Dedifferentiated amniotic fluid mesenchymal stem cell (primary cell): ENCODE results near the gene PHACTR1.
A peak's percentile ranks its signal among the peaks of the same experiment; 100 is the strongest.

Experiments used
- DNase-seq: peaks from one replicate; pipeline ENCODE4 v3.0.0-alpha.2; 2016; ENCODE audit errors: extremely low spot score

The PHACTR1 gene

DNA sequence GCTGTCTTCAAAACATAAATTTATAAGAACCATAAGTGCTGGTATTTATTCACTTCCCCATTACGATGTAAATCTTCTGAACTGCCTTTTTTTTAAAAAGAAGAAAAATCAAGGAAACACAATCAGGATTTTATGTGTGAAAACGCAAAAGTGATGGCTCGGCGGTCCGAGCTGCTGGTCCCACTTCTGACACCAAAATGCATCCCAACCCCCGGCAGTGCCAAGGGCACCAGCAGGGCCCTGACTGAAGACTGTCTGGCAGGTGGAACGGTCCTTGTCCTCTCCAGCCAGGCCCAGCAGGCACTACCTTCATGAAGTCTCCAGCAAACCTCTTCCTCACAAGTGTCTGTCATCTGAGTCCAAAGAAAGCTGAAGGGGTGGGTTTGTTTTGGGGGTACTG lies 570.5 kb downstream of the PHACTR1 start:
- DNase-seq, result no peak

DNA sequence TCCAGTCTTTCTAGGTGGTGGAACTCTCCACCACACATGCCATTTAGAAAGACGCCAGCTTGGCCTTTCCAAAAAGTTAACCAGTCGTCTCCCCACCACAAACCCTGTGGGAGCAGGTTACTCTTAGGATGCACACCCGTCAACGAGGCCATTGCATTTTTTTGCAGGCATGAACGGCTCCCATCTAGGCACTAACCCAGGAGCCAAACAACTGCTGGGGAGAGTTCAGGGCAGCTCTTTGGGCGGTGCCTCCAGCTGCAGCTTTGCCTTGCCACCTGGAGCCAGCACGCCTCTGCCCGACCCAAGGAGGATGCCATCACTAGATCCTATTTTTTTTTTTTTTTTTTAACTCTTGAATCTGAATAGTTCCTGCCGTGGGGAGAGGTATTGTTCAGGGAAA lies 571.9 kb downstream of the PHACTR1 start:
- no peak for DNase-seq

DNA sequence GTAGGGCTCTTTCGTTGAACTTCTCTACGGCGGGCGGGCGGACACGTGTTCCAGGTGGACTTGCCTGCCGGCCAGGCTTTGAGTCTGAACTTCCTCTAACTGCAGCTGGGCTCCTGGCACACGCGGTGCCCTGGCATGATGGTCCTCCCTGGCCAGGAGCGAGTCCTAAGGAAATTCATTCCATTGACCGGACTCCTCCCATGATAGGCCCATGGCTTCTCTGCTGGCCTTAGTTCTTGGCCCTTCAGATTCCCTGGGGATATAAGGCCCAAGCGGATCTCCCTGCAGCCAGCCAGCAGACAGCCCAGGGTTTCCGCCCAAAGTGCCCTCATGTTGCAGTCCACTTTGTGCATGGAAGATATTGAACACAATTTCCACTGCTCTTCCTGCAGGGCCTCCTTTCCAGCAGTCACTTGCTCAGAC lies 572.4 kb downstream of the PHACTR1 start:
- DNase-seq, result no peak

- no peak for DNase-seq
Measured at GRCh38 chr6:13289789-13290318, 573.3 kb downstream of the PHACTR1 start.

DNA sequence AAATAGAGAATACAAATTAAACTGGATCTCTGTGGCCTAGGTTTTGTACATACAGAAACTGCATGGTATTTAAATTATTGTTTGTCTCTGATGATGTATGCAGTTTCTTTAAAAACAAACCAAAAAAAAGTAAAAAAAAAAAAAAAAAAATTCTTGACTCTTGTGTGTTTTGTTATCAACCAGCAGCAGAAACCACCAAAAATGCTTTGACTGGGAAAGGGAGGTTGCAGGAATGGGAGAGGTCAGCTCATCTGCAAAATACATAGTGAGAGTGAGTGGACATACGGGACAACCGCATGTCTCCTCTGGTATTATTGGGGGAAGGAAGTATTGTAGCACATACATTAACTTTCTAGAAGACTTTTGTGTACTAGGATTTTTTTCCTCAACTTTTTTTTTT lies 573.8 kb downstream of the PHACTR1 start:
- DNase-seq, result no peak

GRCh38 chr6:13292774-13293173 lies 576.2 kb downstream of the PHACTR1 start:
- no peak for DNase-seq

- no peak for DNase-seq
Measured at GRCh38 chr6:13294499-13295069, 578.0 kb downstream of the PHACTR1 start.

- no peak for DNase-seq
Measured at GRCh38 chr6:13295576-13295975, 579.0 kb downstream of the PHACTR1 start.

DNA sequence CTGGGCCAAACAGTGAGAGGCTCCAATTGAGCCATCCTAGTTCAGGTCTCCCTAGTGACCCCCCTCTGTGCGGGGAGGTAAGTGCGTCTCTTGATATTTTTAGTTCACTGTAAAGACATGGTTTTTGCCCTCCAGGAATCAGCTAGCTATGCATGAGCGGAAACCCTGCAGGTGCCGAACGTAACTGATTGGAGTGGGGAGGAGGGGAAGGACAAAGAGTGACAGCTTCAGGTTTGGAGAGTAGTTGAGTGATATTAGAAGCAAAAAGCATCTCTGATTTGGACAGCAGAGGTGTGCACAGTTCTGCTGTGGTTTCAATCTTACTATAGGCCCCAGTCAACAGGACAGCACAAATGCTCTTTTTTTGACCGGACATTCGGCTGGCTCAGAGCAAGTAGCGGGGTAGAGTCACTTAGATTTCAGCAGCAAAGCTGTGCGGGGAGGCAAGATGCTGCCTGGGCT lies 580.0 kb downstream of the PHACTR1 start:
- no peak for DNase-seq

DNA sequence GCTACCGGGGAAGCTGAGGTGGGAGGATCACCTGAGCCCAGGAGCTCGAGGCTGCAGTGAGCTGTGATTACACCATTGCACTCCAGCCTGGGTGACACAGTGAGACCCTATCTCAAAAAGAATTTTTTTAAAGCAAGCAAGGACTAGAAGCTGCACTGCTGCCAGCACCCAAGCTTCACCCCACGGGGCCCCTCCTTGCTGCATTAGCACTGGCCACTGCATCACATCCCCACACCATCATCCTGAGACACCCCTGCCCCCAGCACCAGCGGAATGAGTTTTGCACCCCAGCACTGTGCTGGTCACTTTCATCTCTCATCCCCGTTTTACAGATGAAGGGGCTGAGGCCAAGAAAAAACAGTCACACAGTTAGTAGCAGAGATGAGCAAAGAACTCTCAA lies 580.8 kb downstream of the PHACTR1 start:
- DNase-seq, result no peak

- DNase-seq, result no peak
Measured at GRCh38 chr6:13298446-13298845, 581.9 kb downstream of the PHACTR1 start.

GRCh38 chr6:13299403-13299821 lies 582.8 kb downstream of the PHACTR1 start:
- no peak for DNase-seq

DNA sequence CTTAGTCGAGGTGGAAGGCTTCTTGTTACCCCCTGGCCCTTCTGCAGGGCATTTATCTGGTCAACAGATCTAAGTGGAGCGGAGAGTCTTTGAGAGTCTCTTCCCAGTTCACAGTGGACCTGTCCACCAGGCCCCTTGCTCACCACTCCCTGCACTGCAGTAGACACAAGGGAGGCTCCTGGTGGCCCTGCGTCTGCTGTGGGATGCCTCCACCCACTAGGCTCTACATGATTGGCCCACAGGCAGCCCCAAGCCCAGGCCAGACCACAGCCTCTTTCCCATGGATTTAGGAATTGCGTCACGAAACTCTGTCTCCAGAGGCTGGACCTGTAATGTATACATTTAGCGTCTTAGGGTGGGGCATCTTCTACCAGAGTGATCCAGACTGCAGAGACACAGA lies 583.4 kb downstream of the PHACTR1 start:
- no peak for DNase-seq

DNA sequence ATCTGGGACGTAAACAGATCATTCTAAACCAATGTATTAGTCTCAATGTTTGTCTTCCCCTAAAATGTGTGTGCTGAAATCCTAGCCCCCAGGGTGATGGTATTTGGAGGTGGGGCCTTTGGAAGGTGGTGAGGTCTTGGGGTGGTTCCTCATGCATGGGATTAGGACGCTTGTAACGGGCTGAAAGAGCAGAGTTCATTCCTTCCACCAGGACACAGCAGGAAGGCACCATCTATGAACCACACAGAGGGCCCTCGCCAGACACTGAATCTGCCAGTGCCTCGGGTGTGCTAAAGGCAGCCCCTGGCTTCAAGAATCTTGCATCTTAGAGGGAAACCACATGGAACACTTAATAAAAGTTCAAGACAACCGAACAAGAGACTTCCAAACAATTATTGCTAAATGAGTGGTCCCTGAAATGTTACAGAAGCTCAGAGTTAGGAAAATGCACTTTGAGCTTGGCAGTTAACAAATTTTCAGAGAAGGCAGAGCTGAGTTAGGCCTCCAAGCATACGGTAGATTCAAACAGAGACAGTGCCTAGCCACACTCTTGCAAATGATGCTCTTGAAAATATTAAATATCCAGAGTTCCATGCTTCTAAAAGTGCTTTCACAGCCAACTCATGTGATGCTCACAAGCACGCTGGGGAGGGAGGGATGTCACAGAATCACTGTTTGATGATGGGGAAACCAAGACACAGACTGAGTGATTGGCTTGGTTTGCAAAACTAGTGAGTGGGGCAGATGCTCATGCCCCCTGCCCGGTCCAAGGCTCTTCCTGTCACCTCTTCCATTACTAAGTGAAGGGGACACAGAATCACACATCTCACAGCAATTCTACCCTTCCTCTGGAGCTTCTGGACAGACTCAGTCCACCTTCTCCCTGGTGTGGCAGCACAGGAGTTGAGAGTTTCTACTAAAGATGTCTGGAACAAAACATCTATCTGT lies 584.4 kb downstream of the PHACTR1 start:
- no peak for DNase-seq

DNA sequence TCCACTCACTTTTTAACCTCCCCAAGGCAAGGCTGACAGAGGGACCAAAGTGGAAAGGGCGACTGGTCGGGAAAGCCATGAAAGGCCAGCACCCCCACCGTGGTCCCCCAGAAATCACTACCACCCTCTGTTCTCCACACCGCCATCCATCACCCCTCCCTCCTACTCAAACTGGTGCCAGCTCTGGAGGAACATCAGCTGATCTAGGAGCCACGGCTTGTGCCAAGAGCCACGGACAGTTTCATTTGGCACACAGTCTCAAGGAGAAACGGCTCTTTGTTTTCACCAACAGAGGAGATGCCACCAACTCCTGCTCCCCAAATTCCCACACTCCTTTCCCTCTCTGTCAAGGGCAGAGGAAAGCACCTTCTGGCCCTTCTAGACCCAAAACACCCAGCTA lies 585.7 kb downstream of the PHACTR1 start:
- DNase-seq, result no peak

DNA sequence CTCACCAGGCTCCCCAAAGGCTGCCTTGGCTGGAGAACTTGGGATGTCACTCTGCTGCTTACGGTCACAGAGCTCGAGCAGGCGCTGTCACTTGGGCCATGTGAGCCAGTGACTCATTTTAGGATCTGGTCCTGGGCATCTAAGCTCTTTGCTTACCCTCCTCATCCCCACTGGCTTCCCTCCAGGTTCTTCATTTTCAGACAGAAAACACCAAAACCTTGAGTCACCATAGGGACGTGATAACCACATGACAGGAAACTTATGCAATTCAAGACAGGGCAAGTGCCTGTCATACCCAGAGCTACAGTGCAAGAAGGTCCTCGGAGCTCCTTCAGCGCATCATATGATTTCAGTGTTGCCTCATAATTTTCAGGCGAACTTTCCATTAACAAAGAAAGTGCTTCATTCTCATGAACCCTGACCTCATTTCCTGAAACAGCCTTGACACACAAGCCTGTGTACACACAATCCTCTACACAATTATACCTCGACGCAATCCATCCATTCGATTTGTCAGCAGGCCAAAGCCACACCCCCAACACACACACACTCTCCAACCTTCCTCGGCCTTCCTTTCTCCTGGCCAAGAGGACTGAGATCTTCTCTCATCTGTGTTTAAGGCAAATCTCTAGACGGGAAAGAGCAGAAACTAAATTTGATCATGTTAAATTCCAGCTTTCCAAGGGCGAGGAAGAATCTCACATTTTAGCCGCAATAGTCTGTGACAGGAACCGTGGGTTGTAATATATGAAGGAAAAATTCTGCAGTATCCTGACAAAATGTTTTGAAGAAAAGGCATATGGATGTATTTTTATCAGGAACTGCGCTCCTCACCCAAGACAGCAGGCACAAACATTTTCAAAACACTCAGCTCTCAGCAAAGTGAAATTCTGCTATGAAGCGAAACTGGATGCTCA lies 586.4 kb downstream of the PHACTR1 start:
- DNase-seq, result peak; percentile 76

GRCh38 chr6:13303668-13304017 lies 587.1 kb downstream of the PHACTR1 start:
- DNase-seq, result peak; percentile 30

- DNase-seq, result no peak
Measured at GRCh38 chr6:13304101-13304500, 587.5 kb downstream of the PHACTR1 start.

GRCh38 chr6:13304580-13305260 lies 588.2 kb downstream of the PHACTR1 start:
- DNase-seq, result no peak

DNA sequence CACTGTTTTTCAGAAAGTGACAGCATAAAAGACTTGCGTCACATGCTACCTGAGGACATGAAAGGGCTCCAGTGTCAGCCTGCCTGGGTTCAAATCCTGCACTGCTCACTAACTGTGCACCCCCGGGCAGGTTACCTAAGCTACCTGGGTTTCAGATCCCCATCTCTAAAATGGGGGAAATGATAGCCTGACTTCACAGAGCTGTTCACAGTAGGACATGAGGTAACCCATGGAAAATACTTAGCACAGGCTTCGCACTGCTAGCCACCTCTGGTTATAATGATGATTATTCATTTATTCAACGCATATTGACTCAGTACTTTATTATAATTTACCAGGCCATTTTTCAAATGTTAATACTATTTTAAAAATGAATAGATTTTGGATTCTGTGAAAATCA lies 588.7 kb downstream of the PHACTR1 start:
- DNase-seq, result no peak

DNA sequence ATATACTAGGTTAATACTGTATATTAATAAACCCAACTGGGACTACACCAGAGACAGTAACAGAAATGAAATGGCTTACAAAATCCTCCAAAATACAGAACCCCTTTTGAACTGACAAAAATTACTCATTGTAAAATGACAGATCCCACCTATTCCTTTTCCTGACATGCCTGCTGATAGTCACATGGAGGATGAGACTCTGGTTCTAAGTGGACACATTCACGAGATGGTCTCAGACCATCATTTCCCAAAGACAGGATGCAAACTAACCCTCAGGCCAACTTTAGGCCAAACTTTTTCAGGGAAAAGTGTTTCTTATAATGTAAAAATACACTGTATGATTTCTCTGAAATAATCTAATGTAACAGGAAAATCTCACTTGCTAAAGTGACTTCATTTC lies 589.2 kb downstream of the PHACTR1 start:
- no peak for DNase-seq
